Retina (tissue), 1 donor: ENCODE data around the gene SAMD3.
"Not testable (repeated sequence)": the region's sequence is repeated elsewhere in the genome, so short reads cannot be mapped to it uniquely, and the experiment has no call there.

ENCODE experiments used
- DNase-seq: peaks from one replicate; pipeline ENCODE4 v3.0.0-alpha.2; 2016

Gene SAMD3, protein sequence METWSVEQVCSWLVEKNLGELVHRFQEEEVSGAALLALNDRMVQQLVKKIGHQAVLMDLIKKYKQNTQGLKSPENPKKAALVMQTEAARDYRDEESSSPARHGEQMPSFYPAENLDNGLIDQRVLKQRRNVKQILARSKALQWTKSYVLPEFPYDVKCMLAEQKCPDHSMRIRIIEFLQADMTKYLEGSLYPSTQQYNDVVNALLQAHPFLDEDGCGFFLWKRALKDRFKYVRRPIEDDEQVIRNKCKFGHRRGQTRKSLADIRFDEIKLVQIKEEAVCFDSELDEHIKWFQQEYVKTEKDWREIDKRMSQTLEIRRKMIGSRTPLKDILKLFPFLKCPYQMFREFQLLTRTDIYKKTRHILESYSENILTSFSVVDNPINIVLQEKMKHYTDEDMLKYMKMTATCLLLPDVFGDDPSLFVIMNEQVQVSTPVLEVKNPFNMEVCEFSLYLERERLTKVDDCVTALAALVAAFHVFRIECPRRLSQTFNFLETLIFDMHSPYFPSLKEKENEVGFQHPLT

DNA sequence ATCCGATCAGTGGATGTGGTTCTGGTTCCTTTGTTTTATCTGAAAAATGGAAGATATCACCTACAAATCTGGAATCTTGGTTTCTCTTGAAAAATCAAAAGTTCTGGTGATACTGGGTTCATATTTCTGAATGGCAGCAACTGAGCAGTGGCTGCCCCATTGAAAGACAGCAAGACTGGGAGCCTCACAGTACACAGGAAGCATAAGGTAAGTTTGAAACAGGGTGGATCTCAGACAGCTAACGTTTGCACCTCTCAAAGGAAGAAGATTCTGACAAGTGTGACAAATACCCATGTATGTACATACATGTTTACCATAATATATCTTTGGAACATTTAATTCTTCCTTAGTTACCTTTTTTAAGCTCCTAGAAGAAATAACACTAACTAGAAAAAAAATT lies at the start of gene SAMD3:
Gene SAMD3 (minus strand): TSS at position 177 of the 400 bp plus-strand sequence. CDS start 7,678 bp downstream, outside the sequence.
- no peak for DNase-seq

DNA sequence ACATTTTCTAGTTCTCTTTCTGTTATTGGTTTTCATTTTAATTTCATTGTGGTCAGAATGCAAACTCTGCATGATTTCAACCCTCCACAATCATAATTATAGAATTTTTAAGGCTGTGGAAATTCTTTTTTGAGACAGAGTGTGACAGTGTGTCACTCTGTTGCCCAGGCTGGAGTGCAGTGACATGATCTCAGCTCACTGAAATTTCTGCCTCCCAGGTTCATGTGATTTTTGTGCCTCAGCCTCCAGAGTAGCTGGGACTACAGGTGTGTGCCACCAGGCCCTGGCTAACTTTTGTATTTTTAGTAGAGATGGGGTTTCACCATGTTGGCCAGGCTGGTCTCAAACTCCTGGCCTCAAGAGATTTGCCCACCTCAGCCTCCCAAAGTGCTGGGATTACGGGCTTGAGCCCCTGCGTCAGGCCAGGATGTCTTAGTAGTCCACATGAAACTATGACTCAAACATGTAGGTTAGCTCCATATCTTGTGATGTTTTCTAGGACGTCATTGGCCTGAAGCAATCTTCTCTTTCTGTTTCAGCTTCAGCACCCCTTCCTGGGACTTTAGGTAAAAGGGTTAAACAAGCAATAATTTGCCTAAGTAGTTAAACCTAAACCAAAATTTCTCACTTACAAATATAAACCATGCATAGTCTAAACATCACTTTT lies 47.4 kb upstream of the SAMD3 start:
- DNase-seq, result no peak

DNA sequence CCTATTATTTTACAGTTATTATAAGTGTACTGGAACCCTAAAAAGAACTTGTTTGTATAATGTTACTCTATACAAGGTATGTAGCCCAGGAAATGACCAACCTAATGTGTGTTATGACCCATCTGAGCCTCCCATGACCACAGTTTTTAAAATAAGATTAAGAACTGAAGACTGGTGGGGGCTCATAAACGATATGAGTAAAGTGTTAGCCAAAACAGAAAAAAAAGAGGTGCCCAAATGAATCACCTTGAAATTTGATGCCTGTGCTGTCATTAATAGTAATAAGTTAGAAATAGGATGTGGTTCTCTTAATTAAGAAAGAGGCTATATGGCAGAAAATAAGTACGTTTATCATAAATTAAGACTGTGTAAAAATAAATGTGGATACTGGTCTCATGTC lies 42.8 kb upstream of the SAMD3 start:
- DNase-seq, result not testable (repeated sequence)

DNA sequence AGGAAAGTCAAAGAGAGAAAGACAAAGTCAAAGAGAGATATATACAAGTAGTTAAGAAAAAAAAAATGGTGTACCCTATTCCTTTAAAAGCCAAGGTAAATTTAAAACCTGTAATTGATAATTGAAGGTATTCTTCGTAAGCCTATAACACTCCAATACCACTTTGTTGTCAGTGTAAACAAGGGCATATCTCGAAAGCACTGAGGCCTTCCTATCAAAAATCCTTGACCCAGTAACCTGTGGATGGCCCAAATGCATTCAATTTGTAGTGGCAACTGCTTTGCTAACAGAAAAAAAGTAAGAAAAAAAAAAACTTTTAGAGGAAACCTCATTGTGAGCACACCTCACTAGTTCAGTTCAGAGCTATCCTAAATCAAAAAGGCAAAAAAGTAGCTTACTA lies 39.3 kb upstream of the SAMD3 start:
- no peak for DNase-seq

DNA sequence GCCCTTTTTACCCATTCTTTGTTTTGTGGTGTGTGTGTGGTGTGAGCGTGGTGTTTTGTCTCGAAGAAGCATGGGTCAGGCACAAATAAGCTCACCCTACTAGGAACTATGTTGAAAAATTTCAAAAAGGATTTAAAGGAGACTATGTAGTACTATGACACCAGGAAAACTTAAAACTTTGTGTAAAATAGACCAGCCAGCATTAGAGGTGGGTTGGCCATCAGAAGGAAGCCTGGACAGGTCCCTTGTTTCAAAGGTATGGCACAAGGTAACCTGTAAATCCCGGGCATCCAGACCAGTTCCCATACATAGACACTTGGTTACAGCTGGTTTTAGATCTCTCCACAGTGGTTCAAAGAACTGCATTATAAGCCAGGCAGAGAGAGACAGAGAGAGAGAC lies 38.8 kb upstream of the SAMD3 start:
- not testable (repeated sequence) for DNase-seq

DNA sequence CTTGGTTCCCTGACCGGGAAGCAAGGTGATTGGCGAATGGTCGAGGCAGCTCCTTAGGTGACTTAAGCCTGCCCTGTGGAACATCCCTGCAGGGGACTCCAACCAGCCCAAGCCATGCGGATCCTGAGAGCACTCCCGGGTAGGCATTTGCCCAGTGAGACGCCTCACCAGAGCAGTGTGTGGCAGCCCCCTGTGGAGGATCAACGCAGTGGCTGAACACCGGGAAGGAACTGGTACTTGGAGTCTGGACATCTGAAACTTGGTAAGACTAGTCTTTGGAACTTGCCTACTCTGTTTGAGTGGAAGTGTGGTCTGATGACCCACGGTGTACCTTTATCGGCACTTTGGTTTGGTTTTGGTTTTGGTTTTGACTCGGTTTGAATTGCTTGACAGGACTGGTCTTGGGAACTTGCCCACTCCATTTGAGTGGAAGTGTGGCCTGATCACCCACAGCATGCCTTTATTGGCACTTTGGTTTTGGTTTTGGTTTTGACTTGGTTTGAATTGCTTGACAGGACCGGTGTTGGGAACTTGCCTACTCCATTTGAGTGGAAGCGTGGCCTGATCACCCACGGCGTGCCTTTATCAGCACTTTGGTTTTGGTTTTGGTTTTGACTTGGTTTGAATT lies 38.0 kb upstream of the SAMD3 start:
- not testable (repeated sequence) for DNase-seq

DNA sequence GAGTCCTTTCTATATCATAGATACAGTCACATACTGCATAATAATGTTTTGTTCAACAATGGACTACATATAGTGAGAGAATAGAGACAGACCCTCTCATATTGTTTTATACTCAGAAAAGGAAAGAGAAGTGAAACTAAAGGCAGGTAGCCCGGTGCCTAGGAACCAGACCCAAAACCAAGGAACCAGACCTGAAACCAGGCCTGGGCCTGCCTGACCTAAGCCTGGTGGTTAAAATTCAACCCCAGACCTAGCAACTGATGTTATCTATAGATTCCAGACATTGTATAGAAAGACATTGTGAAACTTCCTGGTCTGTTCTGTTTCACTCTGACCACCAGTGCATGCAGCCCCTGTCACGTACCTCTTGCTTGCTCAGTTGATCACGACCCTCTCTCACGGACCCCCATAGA lies 37.3 kb upstream of the SAMD3 start:
- DNase-seq, result not testable (repeated sequence)

DNA sequence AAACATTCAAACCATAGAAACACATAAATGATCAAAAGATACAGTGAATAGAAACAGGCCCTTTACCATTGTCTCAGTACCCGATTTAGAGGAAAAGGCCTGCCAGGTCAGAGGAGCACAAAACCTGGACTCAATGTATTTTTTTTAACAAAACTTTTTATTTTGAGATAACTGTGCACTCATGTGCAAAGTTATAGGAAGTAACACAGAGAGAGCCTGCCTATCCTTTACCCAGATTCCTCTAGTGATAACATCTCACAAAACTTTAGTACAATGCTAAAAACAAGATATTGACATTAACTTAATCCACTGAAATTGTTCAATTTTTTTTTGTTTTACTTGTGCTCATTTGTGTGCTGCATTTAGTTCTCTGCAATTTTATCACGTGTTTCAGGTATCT lies 36.8 kb upstream of the SAMD3 start:
- no peak for DNase-seq

DNA sequence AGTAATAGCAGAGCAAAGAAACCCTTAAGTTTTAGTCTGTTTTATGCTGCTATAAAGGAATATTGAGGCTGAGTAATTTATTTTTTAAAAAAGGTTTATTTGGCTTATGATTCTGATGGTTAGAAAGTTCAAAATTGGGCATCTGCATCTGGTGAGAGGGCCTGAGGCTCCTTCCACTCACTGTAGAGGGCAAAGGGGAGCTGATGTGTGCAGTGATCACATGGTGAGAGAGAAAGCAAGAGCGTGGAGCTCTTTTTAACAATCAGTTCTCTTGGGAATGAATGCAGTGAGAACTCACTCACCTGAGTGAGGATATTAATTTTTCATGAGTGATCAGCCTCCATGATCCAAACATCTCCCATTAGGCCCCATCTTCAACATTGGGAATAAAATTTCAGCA lies 36.4 kb upstream of the SAMD3 start:
- no peak for DNase-seq

DNA sequence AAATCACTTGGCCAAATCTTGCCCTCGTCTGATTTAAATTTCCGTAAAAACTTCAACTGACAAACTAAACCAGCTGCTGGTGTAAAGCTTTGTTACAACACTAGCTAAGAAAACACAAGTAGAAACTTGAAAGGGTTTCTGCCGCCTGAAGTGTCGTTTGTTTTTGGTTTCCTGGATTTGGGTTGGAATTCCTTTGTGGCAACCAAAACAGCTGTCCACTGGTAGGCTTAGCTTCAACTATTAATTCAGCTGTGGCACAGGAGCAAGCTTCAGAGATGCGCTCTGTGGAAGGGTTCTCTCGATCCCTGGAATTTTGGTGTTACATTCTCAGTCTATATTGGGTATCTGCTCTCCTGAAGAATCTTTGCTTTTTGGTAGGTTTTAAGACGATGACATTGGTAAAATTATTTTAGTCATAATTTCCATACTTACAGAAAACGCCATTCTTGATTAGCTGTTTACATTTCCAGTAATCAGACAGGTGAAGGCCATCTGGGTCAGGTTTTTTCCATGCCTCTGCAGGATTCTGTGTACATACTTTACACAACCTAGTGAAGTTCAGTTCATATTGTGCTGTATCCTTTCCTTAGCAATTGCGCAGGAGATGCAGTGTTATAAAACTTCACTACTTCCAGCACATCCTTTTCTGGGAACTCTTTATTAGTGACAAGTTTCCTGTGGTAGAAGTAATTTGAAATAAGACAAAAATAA lies 29.9 kb upstream of the SAMD3 start:
- no peak for DNase-seq

DNA sequence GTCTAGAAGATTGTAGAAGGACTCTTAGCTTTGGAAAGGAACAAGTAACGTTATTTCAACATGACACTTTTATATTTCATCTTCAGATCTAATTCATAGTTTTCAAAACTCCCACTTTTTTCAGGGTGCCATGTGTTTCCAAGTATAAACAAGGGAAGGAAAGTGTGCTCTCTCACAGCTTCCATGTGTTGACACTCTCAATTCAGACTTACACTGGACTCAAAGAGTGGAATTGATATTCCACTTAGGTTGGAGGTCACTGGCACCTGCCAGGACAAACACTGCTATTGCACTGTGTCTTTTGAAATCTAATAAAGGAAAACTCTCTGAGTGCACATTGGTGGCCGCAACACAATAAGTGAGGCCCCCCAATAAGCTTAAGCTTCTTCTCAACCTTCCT lies 22.5 kb upstream of the SAMD3 start:
- DNase-seq, result no peak

DNA sequence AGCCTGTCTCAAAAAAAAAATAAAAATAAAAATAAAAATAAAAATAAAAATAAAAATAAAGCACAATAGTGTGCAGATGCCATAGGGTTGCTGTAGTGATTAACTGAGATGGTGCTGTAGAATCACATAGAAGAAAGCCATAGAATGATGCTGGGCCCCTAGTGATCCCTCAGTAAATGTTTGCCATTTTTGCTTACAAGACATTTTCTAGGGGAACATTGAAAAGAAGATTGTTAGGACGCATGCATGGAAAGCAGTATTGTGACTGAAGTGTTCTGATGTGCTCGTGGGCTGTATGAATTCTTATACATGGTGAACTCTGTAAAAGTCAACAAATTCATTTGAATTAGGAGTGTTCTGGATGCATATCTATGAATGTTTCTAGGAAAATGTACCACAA lies 22.0 kb upstream of the SAMD3 start:
- DNase-seq, result no peak

DNA sequence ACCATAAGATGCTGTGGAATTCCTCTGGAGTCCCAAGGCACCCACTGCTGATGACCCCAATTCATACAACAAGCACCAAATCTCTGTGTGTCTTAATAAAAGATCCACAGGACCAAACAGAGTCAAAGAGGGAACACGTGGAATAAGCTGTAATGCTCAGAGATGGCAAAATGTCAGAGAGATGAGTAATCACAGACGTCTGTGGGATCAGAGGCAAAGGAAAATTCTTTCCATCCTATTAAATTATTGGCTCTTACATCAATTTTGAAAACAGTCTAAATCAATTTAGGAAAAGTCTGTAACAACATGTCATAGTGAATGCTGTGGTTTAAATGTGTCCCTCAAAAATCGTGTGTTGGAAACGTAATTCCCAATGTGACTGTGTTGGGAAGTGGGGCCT lies 17.5 kb upstream of the SAMD3 start:
- DNase-seq, result no peak

DNA sequence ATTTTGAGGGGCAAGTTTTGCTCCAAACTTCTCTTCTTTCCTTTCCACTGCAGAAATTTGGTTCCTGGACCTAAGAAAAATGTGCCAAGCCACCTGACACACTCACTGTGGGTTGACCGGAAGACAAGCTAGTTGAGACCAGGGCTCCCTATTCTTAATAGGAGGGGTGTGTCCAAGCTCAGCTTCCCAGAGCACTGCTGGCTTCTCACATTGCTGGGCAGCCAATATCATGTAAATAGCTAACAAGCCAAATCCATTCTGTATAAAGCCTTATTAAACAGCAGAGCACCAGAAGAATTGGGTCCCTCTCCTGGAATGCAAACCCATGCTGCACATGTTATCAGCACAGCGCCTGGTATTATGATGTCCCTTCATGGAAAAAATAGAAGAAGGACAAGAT lies 17.0 kb upstream of the SAMD3 start:
- DNase-seq, result no peak

DNA sequence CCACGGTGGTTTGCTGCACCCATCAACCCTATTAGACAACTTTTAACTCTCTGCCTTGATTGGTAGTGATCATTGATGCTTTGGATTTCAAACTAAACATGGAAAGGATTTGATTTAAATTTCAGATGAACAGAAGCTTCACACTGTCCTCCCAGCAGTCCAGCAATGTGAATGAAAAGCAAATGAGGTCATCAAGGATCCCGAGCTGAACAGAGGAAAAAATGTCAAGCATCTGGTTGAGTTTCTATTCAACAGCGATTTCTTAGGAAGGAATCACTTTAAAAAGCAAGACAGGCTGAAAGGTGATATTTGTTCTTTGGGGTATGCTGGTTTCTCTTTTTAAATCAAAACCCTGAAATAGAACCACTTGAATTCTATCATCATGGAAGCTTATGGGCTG lies 10.6 kb upstream of the SAMD3 start:
- DNase-seq, result no peak

DNA sequence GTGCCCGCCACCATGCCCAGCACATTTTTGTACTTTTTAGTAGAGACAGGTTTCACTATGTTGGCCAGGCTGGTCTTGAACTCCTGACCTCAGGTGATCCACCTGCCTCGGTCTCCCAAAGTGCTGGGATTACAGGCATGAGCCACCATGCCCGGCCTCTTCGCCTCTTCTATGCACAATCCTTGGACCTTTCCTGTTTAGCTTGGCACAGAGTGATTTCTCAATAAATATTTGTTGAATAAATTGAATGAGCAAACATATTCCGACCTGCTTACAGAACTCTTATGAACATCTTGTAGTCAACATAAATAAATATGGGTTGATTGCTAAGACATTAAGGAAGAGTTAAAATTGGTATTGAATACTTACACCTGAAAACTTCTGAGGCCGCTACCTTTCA lies 7.8 kb upstream of the SAMD3 start:
- not testable (repeated sequence) for DNase-seq

DNA sequence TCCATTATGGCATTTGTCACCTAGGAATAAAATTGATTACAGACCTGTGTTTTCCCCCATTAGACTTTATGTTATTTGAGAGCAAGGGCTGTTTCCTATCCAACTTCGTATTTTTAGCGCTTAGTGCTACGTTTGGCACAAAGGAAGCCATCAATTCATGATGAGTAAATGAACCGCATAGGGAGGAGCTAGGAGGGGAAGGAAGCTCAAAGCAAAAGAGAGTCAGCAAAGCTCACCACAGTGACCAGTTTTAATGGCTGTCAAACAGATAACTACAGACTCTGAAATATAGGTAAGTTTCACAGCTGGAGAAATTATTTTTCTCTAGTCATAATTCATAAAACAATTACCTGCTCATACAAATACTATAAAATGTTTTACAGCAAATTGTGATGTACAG lies 6.9 kb upstream of the SAMD3 start:
- DNase-seq, result no peak

DNA sequence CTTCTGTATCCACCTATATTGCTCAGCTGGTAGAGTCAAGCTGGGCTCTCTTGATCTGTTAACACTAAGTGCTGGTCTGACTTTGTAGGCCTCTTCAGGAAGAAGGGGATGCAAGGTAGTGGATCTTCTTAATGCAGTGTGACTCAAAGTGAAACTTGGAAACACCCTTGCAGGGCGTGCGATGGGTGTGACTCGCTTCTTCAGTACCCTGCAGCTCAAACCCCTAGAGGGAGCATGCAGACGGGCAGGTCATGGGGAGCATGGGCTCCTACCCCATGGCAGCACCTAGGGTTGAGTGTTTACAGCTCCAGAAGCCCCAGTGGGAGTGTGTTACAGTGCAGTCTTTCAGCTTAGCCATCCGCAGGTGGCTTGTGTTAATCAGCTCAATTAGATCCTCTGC lies 757 bp upstream of the SAMD3 start:
- DNase-seq, result no peak

DNA sequence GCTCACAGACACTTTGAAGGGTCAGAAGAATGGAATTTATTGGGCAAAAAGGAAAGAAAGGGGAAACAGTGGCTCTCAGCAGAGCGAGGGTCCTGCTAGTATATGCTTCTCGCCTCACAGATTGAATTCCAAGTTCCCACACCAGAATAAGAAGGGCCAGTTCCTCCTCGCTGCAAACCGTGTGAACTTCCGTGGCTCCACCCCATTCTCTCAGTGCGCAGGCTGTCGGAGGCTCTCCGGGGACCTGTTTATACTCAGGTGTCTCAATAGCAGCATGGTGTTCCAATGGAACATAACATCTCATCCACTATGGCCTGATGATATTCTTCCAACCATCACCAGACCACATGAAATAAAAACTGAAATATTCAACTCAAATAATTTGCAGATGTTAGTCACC lies 4.6 kb downstream of the SAMD3 start:
- no peak for DNase-seq

DNA sequence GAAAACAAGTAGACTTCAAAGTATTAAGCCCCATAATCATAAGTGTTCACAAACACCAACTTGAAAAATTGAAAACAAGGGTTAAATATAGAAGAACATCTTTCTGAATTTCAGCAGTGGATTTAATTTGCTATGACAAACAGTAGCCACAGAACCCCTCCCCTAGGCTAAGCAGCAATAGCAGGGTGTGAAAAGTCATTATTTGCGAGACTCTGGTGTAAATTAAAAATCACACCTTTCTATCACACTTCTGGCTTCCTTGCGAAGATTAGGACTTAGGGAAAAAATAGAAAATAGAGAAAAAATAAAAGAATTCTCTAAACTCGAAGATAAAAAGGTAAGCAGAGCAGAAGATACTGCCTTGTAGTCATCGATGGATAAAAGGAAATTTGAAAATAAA lies 6.1 kb downstream of the SAMD3 start:
- no peak for DNase-seq

DNA sequence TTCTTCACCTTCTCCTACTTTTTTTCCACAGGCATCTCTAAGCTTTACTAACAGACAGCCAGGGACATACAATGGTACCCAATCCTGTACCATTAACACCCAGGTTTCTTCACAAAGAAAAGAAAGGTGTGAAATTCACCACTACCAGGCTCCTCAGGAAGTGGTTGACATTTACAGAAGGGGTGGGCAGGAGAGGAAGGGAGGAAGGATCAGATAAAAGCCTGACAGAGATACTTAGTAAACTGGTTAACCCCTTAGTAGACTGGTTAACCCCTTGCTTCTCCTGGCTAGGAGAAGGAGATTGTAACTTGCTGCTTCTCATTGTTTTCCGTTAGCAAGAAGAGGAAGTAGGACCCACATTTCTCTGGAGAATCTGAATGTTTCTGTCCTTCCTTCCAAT lies 7.2 kb downstream of the SAMD3 start:
- DNase-seq, result no peak

DNA sequence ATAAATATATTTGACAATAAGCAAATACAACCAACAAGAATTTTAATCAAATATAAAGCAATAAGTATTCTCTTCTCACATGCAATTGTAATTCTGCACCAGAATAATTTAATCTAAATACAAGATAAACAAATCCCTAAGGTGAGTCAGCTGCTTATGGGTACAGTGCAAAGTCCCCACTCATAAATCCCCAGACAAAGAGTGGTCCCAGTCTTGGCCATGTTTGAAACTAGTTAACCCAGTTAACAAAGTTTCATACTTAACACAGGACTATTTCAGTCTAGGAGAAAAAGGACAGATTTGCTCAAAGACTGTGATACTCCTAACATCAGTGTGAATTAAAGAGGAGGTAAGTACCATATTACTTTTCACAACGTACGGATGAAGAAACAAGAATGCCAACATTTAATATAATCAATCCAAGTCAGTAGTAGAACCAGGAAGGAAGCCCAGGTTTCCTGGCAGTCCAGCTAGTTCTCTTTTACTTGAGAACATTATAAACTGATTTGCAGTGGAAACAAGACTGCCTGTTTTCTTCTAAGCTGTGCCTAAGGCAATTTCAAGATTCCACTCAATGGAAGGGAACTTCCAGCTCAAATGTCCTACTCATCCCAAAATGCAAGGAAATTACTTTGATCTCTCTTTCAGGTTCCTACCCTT lies 10.4 kb downstream of the SAMD3 start:
- DNase-seq, result no peak

DNA sequence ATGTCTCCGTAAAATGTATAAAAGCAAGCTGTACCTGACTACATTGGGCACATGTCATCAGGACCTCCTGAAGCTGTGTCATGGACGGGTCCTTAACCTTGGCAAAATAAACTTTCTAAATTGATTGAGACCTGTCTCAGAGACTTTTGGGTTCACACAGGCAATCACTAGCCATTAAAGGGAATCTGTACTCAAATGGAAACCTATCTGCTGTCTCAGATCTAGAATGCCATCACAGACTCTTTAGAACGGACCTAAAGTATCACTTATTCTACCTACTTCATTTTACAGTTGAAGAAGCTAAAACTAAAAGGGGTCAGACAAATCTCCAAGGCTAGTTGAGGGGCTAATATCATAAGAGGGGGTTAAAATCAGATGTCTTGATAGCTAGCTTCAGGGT lies 11.1 kb downstream of the SAMD3 start:
- DNase-seq, result no peak
